Measurements from ENCODE around the gene FAIM2.

DNA sequence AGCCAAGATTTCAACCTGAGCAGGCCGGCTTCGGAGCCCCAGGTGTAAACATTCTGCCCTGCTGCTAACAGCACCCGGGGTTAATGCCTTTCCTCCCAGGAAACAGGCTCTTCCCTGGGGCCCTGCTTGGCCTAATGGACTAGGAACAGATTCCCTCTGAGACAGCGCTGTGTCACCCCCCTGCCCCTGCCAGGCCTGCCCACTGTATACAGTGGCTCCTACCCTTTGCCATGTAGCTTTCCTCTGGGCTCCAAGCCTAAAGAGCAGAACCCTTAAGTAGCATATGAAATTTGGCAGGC is 32.5 kb downstream of the FAIM2 start:
- TF ChIP-seq CTCF (IDR thresholded peaks at IDR 0.05) (no peak), ZFX (IDR thresholded peaks at IDR 0.05; ENCODE audit: borderline replicate concordance) (no peak)
